ENCODE measurements around the gene TRABD2A. TPM values are rescaled to one million over a fixed set of nuclear protein-coding genes. Genes with fewer than 3 reads are reported as not detected.

Gene TRABD2A
- total RNA-seq, 2 experiments from 2014 or later, result 1.6 to 1.9 TPM

DNA sequence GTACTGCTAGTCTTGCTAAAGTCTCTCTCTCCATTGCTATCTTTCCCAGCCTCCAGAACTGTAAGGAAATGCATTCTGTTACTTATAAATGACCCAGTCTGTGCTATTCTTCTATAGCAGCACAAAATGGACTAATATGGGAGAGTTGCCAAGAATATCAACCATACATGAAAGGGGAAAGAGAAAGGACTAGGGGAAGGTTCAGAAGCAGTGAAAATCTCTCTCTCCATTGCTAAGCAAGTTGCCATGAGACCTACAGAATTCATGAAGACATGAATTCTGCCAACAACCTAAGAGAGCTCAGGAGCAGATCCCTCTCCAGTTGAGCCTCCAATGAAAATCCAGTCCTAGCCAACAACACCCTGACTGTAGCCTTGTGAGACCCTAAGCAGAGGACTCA is 3.6 kb upstream of the TRABD2A start:
- H3K4me2 ChIP-seq (ENCODE audit: low read length), result no peak overlapping the region
- DNase-seq (ENCODE audit: low spot score), result no peak
- no peaks in the 10 kb centered on the region for H3K36me3 ChIP-seq (ENCODE audit: insufficient read depth, low read length)
- TF ChIP-seq, protein P1, sequence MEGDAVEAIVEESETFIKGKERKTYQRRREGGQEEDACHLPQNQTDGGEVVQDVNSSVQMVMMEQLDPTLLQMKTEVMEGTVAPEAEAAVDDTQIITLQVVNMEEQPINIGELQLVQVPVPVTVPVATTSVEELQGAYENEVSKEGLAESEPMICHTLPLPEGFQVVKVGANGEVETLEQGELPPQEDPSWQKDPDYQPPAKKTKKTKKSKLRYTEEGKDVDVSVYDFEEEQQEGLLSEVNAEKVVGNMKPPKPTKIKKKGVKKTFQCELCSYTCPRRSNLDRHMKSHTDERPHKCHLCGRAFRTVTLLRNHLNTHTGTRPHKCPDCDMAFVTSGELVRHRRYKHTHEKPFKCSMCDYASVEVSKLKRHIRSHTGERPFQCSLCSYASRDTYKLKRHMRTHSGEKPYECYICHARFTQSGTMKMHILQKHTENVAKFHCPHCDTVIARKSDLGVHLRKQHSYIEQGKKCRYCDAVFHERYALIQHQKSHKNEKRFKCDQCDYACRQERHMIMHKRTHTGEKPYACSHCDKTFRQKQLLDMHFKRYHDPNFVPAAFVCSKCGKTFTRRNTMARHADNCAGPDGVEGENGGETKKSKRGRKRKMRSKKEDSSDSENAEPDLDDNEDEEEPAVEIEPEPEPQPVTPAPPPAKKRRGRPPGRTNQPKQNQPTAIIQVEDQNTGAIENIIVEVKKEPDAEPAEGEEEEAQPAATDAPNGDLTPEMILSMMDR (conservative IDR thresholded peaks at IDR 0.05; ENCODE audit: low read length), result no peak
- no peak for TF ChIP-seq EZH2phosphoT487 (IDR thresholded peaks at IDR 0.05; ENCODE audit: borderline replicate concordance, low read depth, low read length)
- intact Hi-C loops (cut with micrococcal nuclease; ENCODE audit: unreplicated experiment), result no loop called here
- no peaks in the 10 kb centered on the region for H3K9me2 ChIP-seq (ENCODE audit: insufficient read depth, low read length)
- H2AFZ ChIP-seq (ENCODE audit: low read length), result no peak overlapping the region
- ChIA-PET POLR2A (interaction anchor here (0.5 to 0.6 kb wide), 3 partner anchors 8 to 471 kb away, joined by 3 to 7 read pairs (median 3); no protein-coding TSS in a partner anchor), CTCF (ENCODE audit: unreplicated experiment) (no interaction called here)
- no peak overlapping the region for H3K27ac ChIP-seq (ENCODE audit: low read depth, low read length, poor library complexity, severe bottlenecking)
- H3K4me3 ChIP-seq (ENCODE audit: low read depth, low read length, poor library complexity, severe bottlenecking), result no peak overlapping the region
- no peaks in the 10 kb centered on the region for H4K20me1 ChIP-seq (ENCODE audit: insufficient read depth, low read length)
- no peaks in the 10 kb centered on the region for H3K79me2 ChIP-seq (ENCODE audit: insufficient read depth, low read depth, low read length)
- no TSS peak for BruUV-seq (replicated peaks)
- peaks cover 30% of the 10 kb centered on the region for H3K4me1 ChIP-seq (ENCODE audit: insufficient read depth, low read length, poor library complexity, severe bottlenecking)
- H3K9me3 ChIP-seq (ENCODE audit: low read length), result no peaks in the 10 kb centered on the region

DNA sequence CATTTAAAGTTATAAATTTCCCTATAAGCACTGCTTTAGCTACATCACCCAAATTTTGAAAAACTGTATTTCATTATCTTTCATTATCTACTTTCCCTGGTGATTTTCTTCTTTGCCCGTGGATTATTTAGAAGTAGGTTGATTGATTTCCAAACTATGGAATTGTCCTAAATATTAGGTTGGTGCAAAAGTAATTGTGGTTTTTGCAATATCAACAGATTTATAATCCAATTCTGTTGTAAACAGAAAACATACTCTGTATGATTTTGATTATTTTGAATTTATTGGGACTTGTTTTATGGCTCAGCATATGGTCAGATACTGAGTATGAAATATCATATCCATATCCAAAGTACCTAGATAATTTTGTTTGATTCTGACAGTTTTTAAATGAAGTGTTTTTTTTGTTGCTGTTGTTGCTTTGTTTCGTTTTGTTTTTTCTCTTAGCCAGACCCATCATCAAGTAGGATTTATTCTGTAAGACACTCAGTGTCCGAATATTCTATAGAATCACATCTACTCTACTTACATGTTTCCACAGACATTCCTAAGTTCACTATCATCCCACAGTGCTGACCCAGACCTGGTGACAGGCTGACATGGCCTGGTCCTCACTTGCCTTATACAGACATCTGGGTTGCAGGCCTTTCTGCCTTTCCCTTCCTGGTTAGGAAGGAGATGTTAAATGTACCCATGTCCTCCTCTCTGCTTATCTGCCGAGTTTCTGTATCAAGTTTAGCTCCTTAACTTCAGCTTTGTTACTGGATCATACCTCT is 2.1 kb upstream of the TRABD2A start:
- Histone ChIP-seq H3K9me3 (ENCODE audit: low read length) (no peaks in the 10 kb centered on the region), H4K20me1 (ENCODE audit: insufficient read depth, low read length) (no peaks in the 10 kb centered on the region), H3K9me2 (ENCODE audit: insufficient read depth, low read length) (no peaks in the 10 kb centered on the region), H3K79me2 (ENCODE audit: insufficient read depth, low read depth, low read length) (no peaks in the 10 kb centered on the region), H3K27ac (ENCODE audit: low read depth, low read length, poor library complexity, severe bottlenecking) (no peak overlapping the region), H2AFZ (ENCODE audit: low read length) (no peak overlapping the region), H3K4me2 (ENCODE audit: low read length) (no peak overlapping the region; the same call in 1 of the 2 replicates), H3K36me3 (ENCODE audit: insufficient read depth, low read length) (no peaks in the 10 kb centered on the region), H3K4me3 (ENCODE audit: low read depth, low read length, poor library complexity, severe bottlenecking) (no peak overlapping the region), H3K4me1 (ENCODE audit: insufficient read depth, low read length, poor library complexity, severe bottlenecking) (peaks cover 17% of the 10 kb centered on the region)
- intact Hi-C loops (cut with micrococcal nuclease; ENCODE audit: unreplicated experiment), result no loop called here
- BruUV-seq (replicated peaks), result no TSS peak
- ChIA-PET CTCF (ENCODE audit: unreplicated experiment) (no interaction called here), POLR2A (interaction anchor here (1.0 to 1.2 kb wide), 2 partner anchors 15 to 35 kb away, joined by 3 to 4 read pairs; no protein-coding TSS in a partner anchor)
- TF ChIP-seq, protein P1 (conservative IDR thresholded peaks at IDR 0.05; ENCODE audit: low read length), result no peak
- no peak for TF ChIP-seq EZH2phosphoT487 (IDR thresholded peaks at IDR 0.05; ENCODE audit: borderline replicate concordance, low read depth, low read length)
- DNase-seq (ENCODE audit: low spot score), result no peak

DNA sequence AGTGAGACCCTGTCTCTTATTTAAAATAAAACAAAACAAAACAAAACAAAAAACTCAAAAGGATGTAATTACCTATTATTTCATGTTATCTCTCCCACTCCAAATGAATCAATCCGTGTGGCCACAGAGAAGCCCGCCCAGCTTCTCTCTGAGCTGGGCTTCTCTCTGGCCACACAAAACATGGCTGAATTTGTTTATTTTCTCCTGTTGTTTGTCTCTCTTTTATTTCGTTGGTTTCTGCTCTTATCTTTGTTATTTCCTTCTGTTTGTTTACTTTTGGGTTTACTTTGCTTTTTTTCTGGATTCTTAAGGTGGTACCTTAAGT is 1.5 kb upstream of the TRABD2A start:
- Histone ChIP-seq H3K4me2 (ENCODE audit: low read length) (peak overlapping the region; percentile 93), H3K4me3 (ENCODE audit: low read depth, low read length, poor library complexity, severe bottlenecking) (no peak overlapping the region), H3K4me1 (ENCODE audit: insufficient read depth, low read length, poor library complexity, severe bottlenecking) (peaks cover 17% of the 10 kb centered on the region), H2AFZ (ENCODE audit: low read length) (peak overlapping the region; percentile 88; the same call in 1 of the 2 replicates), H4K20me1 (ENCODE audit: insufficient read depth, low read length) (no peaks in the 10 kb centered on the region), H3K36me3 (ENCODE audit: insufficient read depth, low read length) (no peaks in the 10 kb centered on the region), H3K27ac (ENCODE audit: low read depth, low read length, poor library complexity, severe bottlenecking) (no peak overlapping the region), H3K9me2 (ENCODE audit: insufficient read depth, low read length) (no peaks in the 10 kb centered on the region), H3K9me3 (ENCODE audit: low read length) (no peaks in the 10 kb centered on the region), H3K79me2 (ENCODE audit: insufficient read depth, low read depth, low read length) (no peaks in the 10 kb centered on the region)
- TF ChIP-seq, protein P1 (conservative IDR thresholded peaks at IDR 0.05; ENCODE audit: low read length), result peak; percentile 39; the same call in 1 of the 2 replicates
- no peak for TF ChIP-seq EZH2phosphoT487 (IDR thresholded peaks at IDR 0.05; ENCODE audit: borderline replicate concordance, low read depth, low read length)
- ChIA-PET POLR2A (interaction anchor here (1.0 to 1.2 kb wide), 2 partner anchors 16 to 36 kb away, joined by 3 to 4 read pairs; no protein-coding TSS in a partner anchor), CTCF (ENCODE audit: unreplicated experiment) (no interaction called here)
- no peak for DNase-seq (ENCODE audit: low spot score)
- intact Hi-C loops (cut with micrococcal nuclease; ENCODE audit: unreplicated experiment), result no loop called here
- no TSS peak for BruUV-seq (replicated peaks)
